ENCODE results near the gene PDE4D. TPM values are rescaled to one million over a fixed set of nuclear protein-coding genes. Genes with fewer than 3 reads are reported as not detected.

PDE4D gene
- total and polyA plus RNA-seq, 2 of the 4 experiments (the other 2 are of a cell fraction): 1.4 to 7.9 TPM

DNA sequence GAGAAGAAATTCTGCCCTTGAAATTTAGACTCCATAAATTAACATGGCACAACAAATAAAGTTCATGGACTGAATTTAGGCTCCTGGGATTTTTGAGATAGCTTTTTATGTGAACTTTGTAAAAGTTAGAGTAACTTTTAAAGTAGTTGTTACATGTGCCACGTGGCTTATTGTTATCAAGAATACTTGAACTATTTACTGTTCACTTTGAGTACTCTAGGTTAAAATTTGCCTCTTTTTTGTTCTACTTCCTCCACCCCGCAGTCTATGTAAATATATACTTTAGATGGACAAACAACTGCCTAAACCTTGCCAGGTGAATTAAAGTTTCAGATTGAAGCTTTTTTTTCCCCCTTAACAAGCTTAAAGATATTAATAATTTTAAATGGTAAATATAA, 852.7 kb downstream of the PDE4D start:
- Histone ChIP-seq H2AFZ (replicated peaks; ENCODE audit: low read length, poor library complexity) (no peak overlapping the region), H3K27me3 (ENCODE audit: control insufficient read depth, insufficient read depth, low read length) (no peaks in the 10 kb centered on the region), H2AK5ac (ENCODE audit: low read depth, low read length) (no peak overlapping the region), H3K56ac (ENCODE audit: extremely low read depth, insufficient read depth, low read length) (no peak overlapping the region), H3K9me1 (ENCODE audit: insufficient read depth, low read length) (0 out of 2 replicates have a peak, but pooled peaks cover 3% of the 10 kb centered on the region), H3K27ac (ENCODE audit: insufficient read depth, low read length) (no peak overlapping the region), H3K14ac (replicated peaks; ENCODE audit: low read depth, low read length) (no peak overlapping the region), H4K5ac (ENCODE audit: low read depth, low read length) (no peak overlapping the region), H3K4ac (ENCODE audit: low read depth, low read length) (no peak overlapping the region), H2BK20ac (ENCODE audit: low read depth, low read length) (no peak overlapping the region), H3K18ac (ENCODE audit: low read depth, low read length) (no peak overlapping the region), H2AK9ac (replicated peaks; ENCODE audit: low read depth, low read length, poor library complexity) (no peak overlapping the region), H4K20me1 (ENCODE audit: insufficient read depth, low read length) (no peaks in the 10 kb centered on the region; the same call in 1 of the 2 replicates), H3K36me3 (ENCODE audit: control insufficient read depth, insufficient read depth, low read length) (no peaks in the 10 kb centered on the region), H3K23ac (ENCODE audit: low read depth, low read length) (no peak overlapping the region), H2BK5ac (ENCODE audit: low read depth, low read length, poor library complexity, severe bottlenecking) (no peak overlapping the region), H3K9ac (ENCODE audit: low read depth, low read length) (no peak overlapping the region), H3K9me3 (ENCODE audit: control insufficient read depth, insufficient read depth, low read length) (no peaks in the 10 kb centered on the region), H4K8ac (ENCODE audit: low read depth in 2 of 2, low read length in 2 of 2) (no peak overlapping the region), H4K91ac (ENCODE audit: insufficient read depth, low read depth, low read length) (no peak overlapping the region), H2BK120ac (ENCODE audit: low read depth, low read length) (no peak overlapping the region), H3K79me1 (ENCODE audit: low read depth in 1 of 2, low read length in 2 of 2) (peaks cover 3 to 21% of the 10 kb centered on the region in 2 experiments), H3K4me2 (ENCODE audit: low read depth, low read length) (no peak overlapping the region), H3K4me3 (ENCODE audit: insufficient read depth, low read depth, low read length) (no peak overlapping the region), H3K4me1 (ENCODE audit: control insufficient read depth, insufficient read depth, low read length) (peaks cover 7% of the 10 kb centered on the region), H2BK15ac (ENCODE audit: low read depth, low read length) (no peak overlapping the region; the same call in 2 of the 3 replicates)
- ATAC-seq (ENCODE audit: low read depth) (no peak), DNase-seq (no peak)
- BruUV-seq (replicated peaks): no TSS peak
- TF ChIP-seq CHD1 (IDR thresholded peaks at IDR 0.05; ENCODE audit: low read depth, low read length): no peak
- TF ChIP-seq RFX5 (IDR thresholded peaks at IDR 0.05; ENCODE audit: low read depth, low read length): no peak
- TF ChIP-seq, protein P1, sequence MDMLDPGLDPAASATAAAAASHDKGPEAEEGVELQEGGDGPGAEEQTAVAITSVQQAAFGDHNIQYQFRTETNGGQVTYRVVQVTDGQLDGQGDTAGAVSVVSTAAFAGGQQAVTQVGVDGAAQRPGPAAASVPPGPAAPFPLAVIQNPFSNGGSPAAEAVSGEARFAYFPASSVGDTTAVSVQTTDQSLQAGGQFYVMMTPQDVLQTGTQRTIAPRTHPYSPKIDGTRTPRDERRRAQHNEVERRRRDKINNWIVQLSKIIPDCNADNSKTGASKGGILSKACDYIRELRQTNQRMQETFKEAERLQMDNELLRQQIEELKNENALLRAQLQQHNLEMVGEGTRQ (IDR thresholded peaks at IDR 0.05; ENCODE audit: low read depth, low read length): no peak
- TF ChIP-seq FOS (IDR thresholded peaks at IDR 0.05; ENCODE audit: low read depth, low read length): no peak
- TF ChIP-seq RCOR1 (IDR thresholded peaks at IDR 0.05; ENCODE audit: insufficient replicate concordance, low read length): no peak
- no peak for TF ChIP-seq RAD21 (IDR thresholded peaks at IDR 0.05; ENCODE audit: low read length)
- no peak for TF ChIP-seq BHLHE40 (IDR thresholded peaks at IDR 0.05; ENCODE audit: low read depth, low read length)
- TF ChIP-seq MXI1 (IDR thresholded peaks at IDR 0.05; ENCODE audit: borderline replicate concordance, low read depth, low read length): no peak
- TF ChIP-seq POLR2A (IDR thresholded peaks at IDR 0.05; ENCODE audit: low read depth, low read length): no peak
- TF ChIP-seq NFE2L2 (IDR thresholded peaks at IDR 0.05; ENCODE audit: low read depth, low read length): no peak
- TF ChIP-seq, protein P2, sequence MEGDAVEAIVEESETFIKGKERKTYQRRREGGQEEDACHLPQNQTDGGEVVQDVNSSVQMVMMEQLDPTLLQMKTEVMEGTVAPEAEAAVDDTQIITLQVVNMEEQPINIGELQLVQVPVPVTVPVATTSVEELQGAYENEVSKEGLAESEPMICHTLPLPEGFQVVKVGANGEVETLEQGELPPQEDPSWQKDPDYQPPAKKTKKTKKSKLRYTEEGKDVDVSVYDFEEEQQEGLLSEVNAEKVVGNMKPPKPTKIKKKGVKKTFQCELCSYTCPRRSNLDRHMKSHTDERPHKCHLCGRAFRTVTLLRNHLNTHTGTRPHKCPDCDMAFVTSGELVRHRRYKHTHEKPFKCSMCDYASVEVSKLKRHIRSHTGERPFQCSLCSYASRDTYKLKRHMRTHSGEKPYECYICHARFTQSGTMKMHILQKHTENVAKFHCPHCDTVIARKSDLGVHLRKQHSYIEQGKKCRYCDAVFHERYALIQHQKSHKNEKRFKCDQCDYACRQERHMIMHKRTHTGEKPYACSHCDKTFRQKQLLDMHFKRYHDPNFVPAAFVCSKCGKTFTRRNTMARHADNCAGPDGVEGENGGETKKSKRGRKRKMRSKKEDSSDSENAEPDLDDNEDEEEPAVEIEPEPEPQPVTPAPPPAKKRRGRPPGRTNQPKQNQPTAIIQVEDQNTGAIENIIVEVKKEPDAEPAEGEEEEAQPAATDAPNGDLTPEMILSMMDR (conservative IDR thresholded peaks at IDR 0.05; ENCODE audit: low read depth, low read length): no peak
- dilution Hi-C loops (cut with HindIII; ENCODE audit: low sequenced_read_pairs, unreplicated experiment) (no loop called here), in situ Hi-C loops (cut with MboI; ENCODE audit: low sequenced_read_pairs) (no loop called here), intact Hi-C loops (cut with micrococcal nuclease) (loop anchor here (2.0 kb wide), 1 partner anchor 22 kb away; no protein-coding TSS in a partner anchor)
- ChIA-PET CTCF (no interaction called here), POLR2A (ENCODE audit: unreplicated experiment) (interaction anchor here (0.6 kb wide), 1 partner anchor 30 kb away, joined by 3 read pairs; no protein-coding TSS in a partner anchor)
- no CpG with 5 or more reads among the region's 2 CpGs for WGBS, 2 experiments (ENCODE audit: extremely low coverage in 2 of 2, insufficient read length in 1 of 2)

Measured in IMR-90 (cell line).